Measurements from ENCODE around the gene NUP210. TPM values are rescaled to one million over a fixed set of nuclear protein-coding genes. Genes with fewer than 3 reads are reported as not detected.

NUP210 gene
- 0.16 and 7.9 TPM in 2 replicates for total RNA-seq

GRCh38 chr3:13420045-13420830, at the start of gene NUP210:
TSS of gene NUP210 (minus strand) at chr3:13420322. CDS start at chr3:13420226, 96 bp downstream.

Other genes starting within 250 kb of the NUP210 start
- gene HDAC11, start 60.0 kb upstream of the NUP210 start, total RNA-seq: 6.5 and 10.7 TPM in 2 replicates
- 1.6 and 13.8 TPM in 2 replicates for gene FBLN2, start 128.8 kb upstream of the NUP210 start, total RNA-seq